ENCODE data around the gene CDS2. TPM values are rescaled to one million over a fixed set of nuclear protein-coding genes. Genes with fewer than 3 reads are reported as not detected.

The CDS2 gene
- polyA plus RNA-seq, 1 donor from 2014 or later = 66.7 TPM

DNA sequence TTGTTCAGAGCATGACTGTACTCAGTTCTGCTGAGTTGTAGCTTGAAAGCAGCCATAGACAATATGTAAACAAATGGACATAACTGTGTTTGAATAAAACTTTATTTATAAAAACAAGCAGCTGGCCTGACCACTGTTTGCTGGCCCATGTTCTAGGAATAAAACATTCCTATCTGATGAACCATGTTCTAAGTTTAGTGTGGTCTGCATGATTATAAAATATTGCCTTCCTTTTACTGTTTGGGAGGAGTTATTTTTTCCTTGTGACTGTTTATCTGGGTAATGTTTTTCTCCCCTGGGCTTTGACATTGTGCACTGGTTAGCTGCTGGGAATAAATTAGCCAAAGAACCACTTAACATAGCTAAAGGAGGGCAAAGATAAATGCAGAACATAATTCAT lies 55.1 kb downstream of the CDS2 start:
- Histone ChIP-seq H3K36me3 (ENCODE audit: insufficient read depth, low read length) (peaks cover 6% of the 10 kb centered on the region), H3K4me2 (ENCODE audit: low read length) (no peak overlapping the region)
- TF ChIP-seq, protein P1, sequence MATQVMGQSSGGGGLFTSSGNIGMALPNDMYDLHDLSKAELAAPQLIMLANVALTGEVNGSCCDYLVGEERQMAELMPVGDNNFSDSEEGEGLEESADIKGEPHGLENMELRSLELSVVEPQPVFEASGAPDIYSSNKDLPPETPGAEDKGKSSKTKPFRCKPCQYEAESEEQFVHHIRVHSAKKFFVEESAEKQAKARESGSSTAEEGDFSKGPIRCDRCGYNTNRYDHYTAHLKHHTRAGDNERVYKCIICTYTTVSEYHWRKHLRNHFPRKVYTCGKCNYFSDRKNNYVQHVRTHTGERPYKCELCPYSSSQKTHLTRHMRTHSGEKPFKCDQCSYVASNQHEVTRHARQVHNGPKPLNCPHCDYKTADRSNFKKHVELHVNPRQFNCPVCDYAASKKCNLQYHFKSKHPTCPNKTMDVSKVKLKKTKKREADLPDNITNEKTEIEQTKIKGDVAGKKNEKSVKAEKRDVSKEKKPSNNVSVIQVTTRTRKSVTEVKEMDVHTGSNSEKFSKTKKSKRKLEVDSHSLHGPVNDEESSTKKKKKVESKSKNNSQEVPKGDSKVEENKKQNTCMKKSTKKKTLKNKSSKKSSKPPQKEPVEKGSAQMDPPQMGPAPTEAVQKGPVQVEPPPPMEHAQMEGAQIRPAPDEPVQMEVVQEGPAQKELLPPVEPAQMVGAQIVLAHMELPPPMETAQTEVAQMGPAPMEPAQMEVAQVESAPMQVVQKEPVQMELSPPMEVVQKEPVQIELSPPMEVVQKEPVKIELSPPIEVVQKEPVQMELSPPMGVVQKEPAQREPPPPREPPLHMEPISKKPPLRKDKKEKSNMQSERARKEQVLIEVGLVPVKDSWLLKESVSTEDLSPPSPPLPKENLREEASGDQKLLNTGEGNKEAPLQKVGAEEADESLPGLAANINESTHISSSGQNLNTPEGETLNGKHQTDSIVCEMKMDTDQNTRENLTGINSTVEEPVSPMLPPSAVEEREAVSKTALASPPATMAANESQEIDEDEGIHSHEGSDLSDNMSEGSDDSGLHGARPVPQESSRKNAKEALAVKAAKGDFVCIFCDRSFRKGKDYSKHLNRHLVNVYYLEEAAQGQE (IDR thresholded peaks at IDR 0.05; ENCODE audit: borderline replicate concordance) = no peak
- TF ChIP-seq MXI1 (conservative IDR thresholded peaks at IDR 0.05; ENCODE audit: poor library complexity, severe bottlenecking) = no peak
- TF ChIP-seq, protein P2, sequence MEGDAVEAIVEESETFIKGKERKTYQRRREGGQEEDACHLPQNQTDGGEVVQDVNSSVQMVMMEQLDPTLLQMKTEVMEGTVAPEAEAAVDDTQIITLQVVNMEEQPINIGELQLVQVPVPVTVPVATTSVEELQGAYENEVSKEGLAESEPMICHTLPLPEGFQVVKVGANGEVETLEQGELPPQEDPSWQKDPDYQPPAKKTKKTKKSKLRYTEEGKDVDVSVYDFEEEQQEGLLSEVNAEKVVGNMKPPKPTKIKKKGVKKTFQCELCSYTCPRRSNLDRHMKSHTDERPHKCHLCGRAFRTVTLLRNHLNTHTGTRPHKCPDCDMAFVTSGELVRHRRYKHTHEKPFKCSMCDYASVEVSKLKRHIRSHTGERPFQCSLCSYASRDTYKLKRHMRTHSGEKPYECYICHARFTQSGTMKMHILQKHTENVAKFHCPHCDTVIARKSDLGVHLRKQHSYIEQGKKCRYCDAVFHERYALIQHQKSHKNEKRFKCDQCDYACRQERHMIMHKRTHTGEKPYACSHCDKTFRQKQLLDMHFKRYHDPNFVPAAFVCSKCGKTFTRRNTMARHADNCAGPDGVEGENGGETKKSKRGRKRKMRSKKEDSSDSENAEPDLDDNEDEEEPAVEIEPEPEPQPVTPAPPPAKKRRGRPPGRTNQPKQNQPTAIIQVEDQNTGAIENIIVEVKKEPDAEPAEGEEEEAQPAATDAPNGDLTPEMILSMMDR (IDR thresholded peaks at IDR 0.05; ENCODE audit: poor library complexity, severe bottlenecking) = no peak
- TF ChIP-seq RAD21 (conservative IDR thresholded peaks at IDR 0.05) = no peak
- no peak for TF ChIP-seq TAF1 (IDR thresholded peaks at IDR 0.05; ENCODE audit: low read depth)
- no peak for TF ChIP-seq POLR2AphosphoS5 (IDR thresholded peaks at IDR 0.05)
- no peak for TF ChIP-seq SMC3 (conservative IDR thresholded peaks at IDR 0.05; ENCODE audit: poor library complexity)
- TF ChIP-seq EZH2 (IDR thresholded peaks at IDR 0.05; ENCODE audit: borderline replicate concordance, insufficient read depth, low read length, poor library complexity, severe bottlenecking) = no peak
- TF ChIP-seq EP300 (conservative IDR thresholded peaks at IDR 0.05; ENCODE audit: poor library complexity, severe bottlenecking) = no peak

DNA sequence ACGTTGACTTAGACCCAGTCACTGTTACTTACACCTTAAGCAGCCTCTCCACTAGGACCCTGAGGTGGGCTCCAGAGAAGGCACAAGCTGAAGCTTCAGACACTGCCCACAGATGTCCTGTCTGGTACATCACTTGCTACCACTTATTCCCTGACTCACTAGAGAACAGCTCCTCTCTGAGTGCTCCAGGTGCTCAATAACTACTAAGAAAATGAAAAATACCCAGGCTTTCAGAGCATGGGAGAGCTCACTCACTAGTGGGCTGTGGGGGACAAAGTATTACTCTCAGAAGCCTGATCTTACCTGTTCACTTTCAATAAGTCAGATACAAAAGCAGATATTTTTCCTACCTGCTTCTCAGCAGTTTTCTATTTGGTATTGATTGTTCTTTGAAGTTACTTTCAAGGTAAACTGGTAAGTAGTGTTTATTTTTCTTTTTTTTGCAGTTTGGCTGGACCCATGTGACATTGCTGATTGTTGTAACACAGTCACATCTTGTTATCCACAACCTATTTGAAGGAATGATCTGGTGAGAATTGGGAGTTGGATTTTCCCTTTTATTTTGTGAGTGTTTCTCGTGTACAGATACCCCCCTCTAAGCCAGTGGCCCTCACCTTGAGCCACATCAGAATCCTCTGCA lies 55.9 kb downstream of the CDS2 start:
- peaks cover 6% of the 10 kb centered on the region for H3K36me3 ChIP-seq (ENCODE audit: insufficient read depth, low read length)

More for the DNA sequence above, 55.1 kb downstream of the CDS2 start:
- H3K4me3 ChIP-seq (ENCODE audit: low read length) = no peak overlapping the region
- H3K27me3 ChIP-seq (ENCODE audit: insufficient read depth, low read depth, low read length) = no peaks in the 10 kb centered on the region
- no peak overlapping the region for H2AFZ ChIP-seq (ENCODE audit: low read depth, low read length)
- no peaks in the 10 kb centered on the region for H3F3A ChIP-seq (ENCODE audit: insufficient read depth, low read length, poor library complexity, severe bottlenecking)
- H3K9me3 ChIP-seq (ENCODE audit: low read length) = no peaks in the 10 kb centered on the region
- no peaks in the 10 kb centered on the region for H4K20me1 ChIP-seq (ENCODE audit: insufficient read depth)
- H3K9ac ChIP-seq (ENCODE audit: low read length) = no peak overlapping the region
- H3K79me2 ChIP-seq (replicated peaks; ENCODE audit: insufficient read depth, low read length) = no peaks in the 10 kb centered on the region
- no peak overlapping the region for H3K27ac ChIP-seq (ENCODE audit: low read length)
- no peaks in the 10 kb centered on the region for H3K9me2 ChIP-seq (ENCODE audit: insufficient read depth, low read length)

More for the DNA sequence above, 55.9 kb downstream of the CDS2 start:
- TF ChIP-seq, protein P1 (IDR thresholded peaks at IDR 0.05; ENCODE audit: borderline replicate concordance) = no peak
- TF ChIP-seq EZH2 (IDR thresholded peaks at IDR 0.05; ENCODE audit: borderline replicate concordance, insufficient read depth, low read length, poor library complexity, severe bottlenecking) (no peak), SMC3 (conservative IDR thresholded peaks at IDR 0.05; ENCODE audit: poor library complexity) (no peak)
- H3K27me3 ChIP-seq (ENCODE audit: insufficient read depth, low read depth, low read length) = no peaks in the 10 kb centered on the region
- H3K4me2 ChIP-seq (ENCODE audit: low read length) = no peak overlapping the region
- H3K9me2 ChIP-seq (ENCODE audit: insufficient read depth, low read length) = no peaks in the 10 kb centered on the region
- H3K79me2 ChIP-seq (replicated peaks; ENCODE audit: insufficient read depth, low read length) = no peaks in the 10 kb centered on the region
- no peak overlapping the region for H3K9ac ChIP-seq (ENCODE audit: low read length)
- no peaks in the 10 kb centered on the region for H3K9me3 ChIP-seq (ENCODE audit: low read length)
- no peak overlapping the region for H3K4me3 ChIP-seq (ENCODE audit: low read length)
- H4K20me1 ChIP-seq (ENCODE audit: insufficient read depth) = no peaks in the 10 kb centered on the region
- H3F3A ChIP-seq (ENCODE audit: insufficient read depth, low read length, poor library complexity, severe bottlenecking) = no peaks in the 10 kb centered on the region
- no peak overlapping the region for H2AFZ ChIP-seq (ENCODE audit: low read depth, low read length)
- no peak overlapping the region for H3K27ac ChIP-seq (ENCODE audit: low read length)
